Right lobe of liver (tissue), 4 donors: ENCODE measurements around the gene DYDC1.

Experiments
- CTCF ChIP-seq, 4 donors: fragments of 200-600 bp in 3 of 4; fragments of 450-650 bp in 1 of 4; IDR thresholded peaks; one replicate each; pipeline versions ENCODE4 v1.5.1 to v1.8.0; 2016 to 2022; ENCODE audit warnings: antibody characterized with exemption in 4 of 4, mild to moderate bottlenecking in 2 of 4
- POLR2A ChIP-seq: fragments of 450-650 bp; IDR thresholded peaks from one replicate; pipeline ENCODE4 v1.6.1; 2017; ENCODE audit warnings: antibody characterized with exemption, mild to moderate bottlenecking
- donor health status: DM: no; HTN: no; CAD: no.
- donor health status: DM: no; HTN: no; CAD: no.
- donor health status: DM: no; HTN: yes; CAD: no.

GRCh38 chr10:80324891-80325364, 31.6 kb downstream of the DYDC1 start:
- TF ChIP-seq POLR2A (no peak), CTCF (IDR thresholded peaks at IDR 0.05) (no peak)
